ENCODE results near the gene ADM.

Gene ADM

DNA sequence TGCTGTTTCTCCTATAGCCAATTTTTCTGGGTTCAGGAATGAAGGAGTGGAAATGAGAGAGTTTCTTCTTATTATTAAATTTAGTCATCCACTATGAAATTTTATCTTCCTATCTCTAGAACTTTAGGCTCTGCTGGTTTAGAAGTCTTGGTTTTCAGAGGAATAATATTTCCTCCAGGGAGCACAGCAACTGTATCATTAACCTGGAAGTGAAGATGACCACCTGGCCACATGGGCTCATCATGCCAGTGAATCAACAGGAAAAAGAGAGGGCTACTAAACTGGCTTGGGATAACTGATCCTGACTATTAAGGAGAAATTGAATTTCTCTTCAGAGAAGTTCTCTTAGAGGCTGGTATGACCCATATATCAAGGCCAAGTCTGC is 44.4 kb downstream of the ADM start:
- Histone ChIP-seq H3K36me3 (ENCODE audit: insufficient read depth, insufficient read length, low read length) (no peaks in the 10 kb centered on the region), H3K27me3 (ENCODE audit: insufficient read depth, insufficient read length) (no peaks in the 10 kb centered on the region), H3K4me1 (ENCODE audit: insufficient read depth, insufficient read length) (no peaks in the 10 kb centered on the region), H3K9me3 (ENCODE audit: insufficient read depth, low read length) (0 out of 2 replicates have a peak, but pooled peaks cover 3% of the 10 kb centered on the region), H3K9ac (ENCODE audit: insufficient read length, low read depth) (no peak overlapping the region), H3K4me3 (ENCODE audit: insufficient read length, low read depth) (no peak overlapping the region)
- no peak for TF ChIP-seq SUZ12 (IDR thresholded peaks at IDR 0.05; ENCODE audit: extremely low read depth, insufficient read depth, insufficient read length)
- no peak for TF ChIP-seq YY1 (IDR thresholded peaks at IDR 0.05; ENCODE audit: insufficient read depth, insufficient read length)
- no peak for TF ChIP-seq ZNF274 (IDR thresholded peaks at IDR 0.05; ENCODE audit: low read depth, low read length)
- DNase-seq (ENCODE audit: low read depth, low spot score): no peak

DNA sequence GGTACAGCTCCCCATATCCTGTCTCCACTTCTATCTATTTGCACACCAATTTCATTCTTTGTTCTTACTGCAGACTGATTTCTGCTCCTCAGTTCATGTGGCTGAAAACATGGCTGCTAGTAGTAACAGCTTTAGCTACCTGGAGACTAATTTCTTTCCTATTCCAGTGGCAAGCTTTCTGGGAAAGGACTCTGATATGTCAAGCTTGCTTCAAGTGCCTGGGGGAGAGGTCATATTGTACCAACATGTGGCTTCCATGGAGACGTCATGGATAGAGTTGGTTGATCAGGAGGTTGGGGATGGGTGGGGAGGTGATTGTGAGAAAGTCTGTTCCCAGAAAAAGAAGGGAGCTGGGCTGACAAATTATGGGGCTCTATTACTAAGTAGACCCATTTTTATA is 44.9 kb downstream of the ADM start:
- Histone ChIP-seq H3K9ac (ENCODE audit: insufficient read length, low read depth) (no peak overlapping the region), H3K4me3 (ENCODE audit: insufficient read length, low read depth) (no peak overlapping the region), H3K27me3 (ENCODE audit: insufficient read depth, insufficient read length) (no peaks in the 10 kb centered on the region), H3K4me1 (ENCODE audit: insufficient read depth, insufficient read length) (no peaks in the 10 kb centered on the region), H3K9me3 (ENCODE audit: insufficient read depth, low read length) (0 out of 2 replicates have a peak, but pooled peaks cover 3% of the 10 kb centered on the region), H3K36me3 (ENCODE audit: insufficient read depth, insufficient read length, low read length) (no peaks in the 10 kb centered on the region)
- no peak for DNase-seq (ENCODE audit: low read depth, low spot score)
- no peak for TF ChIP-seq ZNF274 (IDR thresholded peaks at IDR 0.05; ENCODE audit: low read depth, low read length)
- no peak for TF ChIP-seq SUZ12 (IDR thresholded peaks at IDR 0.05; ENCODE audit: extremely low read depth, insufficient read depth, insufficient read length)
- TF ChIP-seq YY1 (IDR thresholded peaks at IDR 0.05; ENCODE audit: insufficient read depth, insufficient read length): no peak

DNA sequence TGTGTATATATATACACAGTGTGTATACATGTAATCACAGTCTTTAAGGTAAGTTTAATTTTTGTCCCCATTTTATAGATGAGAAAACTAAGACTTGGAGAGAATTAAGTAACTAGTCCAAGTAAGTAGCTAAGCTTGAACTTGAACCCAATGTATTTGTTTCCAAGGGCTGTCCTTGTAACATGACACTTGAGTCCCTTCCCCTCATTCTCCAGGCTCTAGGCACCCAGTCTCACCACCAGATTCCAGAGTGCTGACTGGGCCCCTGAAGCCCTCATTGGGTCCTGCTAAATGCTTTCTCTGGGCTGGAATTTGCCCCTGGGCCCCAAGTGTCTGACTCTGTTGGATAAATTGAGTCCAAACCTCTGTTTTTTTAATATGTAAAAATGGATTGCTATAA is 45.5 kb downstream of the ADM start:
- no peaks in the 10 kb centered on the region for H3K27me3 ChIP-seq (ENCODE audit: insufficient read depth, insufficient read length)
- DNase-seq (ENCODE audit: low read depth, low spot score): peak; percentile 80
- 0 out of 2 replicates have a peak, but pooled peaks cover 3% of the 10 kb centered on the region for H3K9me3 ChIP-seq (ENCODE audit: insufficient read depth, low read length)
- H3K9ac ChIP-seq (ENCODE audit: insufficient read length, low read depth): peak overlapping the region; percentile 56
- no peak overlapping the region for H3K4me3 ChIP-seq (ENCODE audit: insufficient read length, low read depth)
- TF ChIP-seq YY1 (IDR thresholded peaks at IDR 0.05; ENCODE audit: insufficient read depth, insufficient read length) (no peak), ZNF274 (IDR thresholded peaks at IDR 0.05; ENCODE audit: low read depth, low read length) (no peak), SUZ12 (IDR thresholded peaks at IDR 0.05; ENCODE audit: extremely low read depth, insufficient read depth, insufficient read length) (no peak)
- no peaks in the 10 kb centered on the region for H3K4me1 ChIP-seq (ENCODE audit: insufficient read depth, insufficient read length)
- H3K36me3 ChIP-seq (ENCODE audit: insufficient read depth, insufficient read length, low read length): no peaks in the 10 kb centered on the region

DNA sequence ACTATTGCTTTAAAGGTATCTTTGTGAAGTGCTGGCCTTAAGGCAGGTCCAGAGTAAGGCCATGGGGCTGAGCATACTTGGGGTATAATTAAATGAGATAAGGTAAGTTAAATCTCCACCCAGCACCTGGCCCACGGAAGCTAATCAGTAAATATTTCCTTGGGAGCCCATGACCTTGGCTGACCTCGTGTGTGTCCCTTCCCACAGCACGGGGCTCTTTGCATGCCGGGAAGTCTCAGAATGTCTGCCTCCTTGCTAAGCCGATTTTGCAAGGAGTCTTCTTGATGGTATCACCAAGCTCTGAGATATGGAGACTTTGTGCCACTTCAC is 46.5 kb downstream of the ADM start:
- TF ChIP-seq ZNF274 (IDR thresholded peaks at IDR 0.05; ENCODE audit: low read depth, low read length) (no peak), YY1 (IDR thresholded peaks at IDR 0.05; ENCODE audit: insufficient read depth, insufficient read length) (no peak), SUZ12 (IDR thresholded peaks at IDR 0.05; ENCODE audit: extremely low read depth, insufficient read depth, insufficient read length) (no peak)
- Histone ChIP-seq H3K4me1 (ENCODE audit: insufficient read depth, insufficient read length) (no peaks in the 10 kb centered on the region), H3K9ac (ENCODE audit: insufficient read length, low read depth) (peak overlapping the region; percentile 66), H3K4me3 (ENCODE audit: insufficient read length, low read depth) (no peak overlapping the region), H3K27me3 (ENCODE audit: insufficient read depth, insufficient read length) (no peaks in the 10 kb centered on the region), H3K36me3 (ENCODE audit: insufficient read depth, insufficient read length, low read length) (no peaks in the 10 kb centered on the region), H3K9me3 (ENCODE audit: insufficient read depth, low read length) (0 out of 2 replicates have a peak, but pooled peaks cover 3% of the 10 kb centered on the region)
- DNase-seq (ENCODE audit: low read depth, low spot score): no peak

DNA sequence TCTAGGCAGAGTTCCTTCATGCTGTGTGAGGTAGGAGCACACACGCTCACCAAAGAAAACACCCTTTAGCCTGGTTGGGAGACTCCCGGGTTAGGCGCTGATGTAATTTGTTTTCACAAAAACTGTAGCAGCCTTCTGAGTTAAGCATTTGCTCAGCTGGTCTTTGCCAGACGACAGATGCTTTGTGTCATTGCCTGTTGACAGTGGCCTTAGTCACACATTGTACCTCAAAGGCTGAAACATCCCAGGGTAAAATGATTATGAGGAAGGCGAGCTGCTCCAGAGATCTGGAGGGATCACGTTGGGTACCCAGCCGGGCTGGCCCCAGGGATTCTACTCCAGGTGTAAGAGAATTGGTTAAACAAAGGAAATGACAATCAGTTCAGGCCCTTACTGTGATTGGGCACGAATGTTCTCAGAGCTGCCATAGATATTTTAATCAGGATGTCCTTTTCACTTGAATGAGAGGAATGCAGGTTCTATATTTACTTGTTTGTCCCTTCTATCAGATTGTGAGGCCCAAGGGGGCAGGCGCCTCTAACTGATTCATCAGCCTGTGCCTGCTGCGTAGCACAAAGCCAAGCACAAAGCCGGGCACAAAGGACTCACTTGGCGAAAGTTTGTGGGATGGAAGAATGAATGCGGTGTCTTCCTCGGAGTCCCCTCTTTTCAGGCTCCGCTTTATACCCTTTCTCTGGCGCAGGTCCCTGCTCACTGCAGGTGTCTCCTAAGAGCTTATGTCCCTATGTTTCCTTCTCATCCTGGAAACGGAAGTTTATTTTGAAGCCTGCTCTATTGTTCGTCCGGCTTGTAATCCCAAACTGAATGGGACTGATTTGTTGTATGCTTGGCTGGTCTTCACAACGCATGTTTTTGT is 47.1 kb downstream of the ADM start:
- H3K9me3 ChIP-seq (ENCODE audit: insufficient read depth, low read length): 0 out of 2 replicates have a peak, but pooled peaks cover 3% of the 10 kb centered on the region
- no peak overlapping the region for H3K4me3 ChIP-seq (ENCODE audit: insufficient read length, low read depth)
- H3K36me3 ChIP-seq (ENCODE audit: insufficient read depth, insufficient read length, low read length): no peaks in the 10 kb centered on the region
- peak; percentile 94 for DNase-seq (ENCODE audit: low read depth, low spot score)
- TF ChIP-seq YY1 (IDR thresholded peaks at IDR 0.05; ENCODE audit: insufficient read depth, insufficient read length): no peak
- no peak for TF ChIP-seq SUZ12 (IDR thresholded peaks at IDR 0.05; ENCODE audit: extremely low read depth, insufficient read depth, insufficient read length)
- TF ChIP-seq ZNF274 (IDR thresholded peaks at IDR 0.05; ENCODE audit: low read depth, low read length): no peak
- no peaks in the 10 kb centered on the region for H3K27me3 ChIP-seq (ENCODE audit: insufficient read depth, insufficient read length)
- H3K4me1 ChIP-seq (ENCODE audit: insufficient read depth, insufficient read length): no peaks in the 10 kb centered on the region
- H3K9ac ChIP-seq (ENCODE audit: insufficient read length, low read depth): peak overlapping the region; percentile 66

DNA sequence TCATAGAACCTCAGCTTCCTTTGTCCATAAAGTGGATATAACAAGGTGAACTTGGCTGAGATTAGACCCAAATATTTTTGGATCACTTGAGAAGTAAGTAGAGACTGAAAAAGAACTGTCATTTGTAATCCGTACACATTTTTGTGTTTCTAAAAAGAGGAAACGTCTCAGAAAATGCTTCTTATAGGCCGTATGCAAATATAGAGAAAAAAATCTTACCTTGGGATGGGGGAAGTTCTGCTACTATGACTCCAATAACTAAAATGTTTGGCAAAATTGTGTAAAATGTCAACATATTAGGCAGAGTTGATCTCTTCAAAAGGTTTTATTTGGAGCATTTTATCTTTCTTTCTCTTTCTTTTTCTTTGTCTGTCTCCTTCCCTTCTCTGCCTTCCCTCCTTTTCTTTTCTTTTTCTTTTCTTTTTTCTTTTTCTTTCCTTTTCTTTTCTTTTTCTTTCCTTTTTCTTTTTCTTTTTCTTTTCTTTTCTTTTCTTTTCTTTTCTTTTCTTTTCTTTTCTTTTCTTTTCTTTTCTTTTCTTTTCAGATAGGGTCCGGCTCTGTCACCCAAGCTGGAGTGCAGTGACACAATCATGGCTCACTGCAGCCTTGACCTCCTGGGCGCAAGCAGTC is 48.2 kb downstream of the ADM start:
- Histone ChIP-seq H3K4me3 (ENCODE audit: insufficient read length, low read depth) (no peak overlapping the region), H3K4me1 (ENCODE audit: insufficient read depth, insufficient read length) (no peaks in the 10 kb centered on the region), H3K27me3 (ENCODE audit: insufficient read depth, insufficient read length) (no peaks in the 10 kb centered on the region), H3K9ac (ENCODE audit: insufficient read length, low read depth) (no peak overlapping the region), H3K36me3 (ENCODE audit: insufficient read depth, insufficient read length, low read length) (no peaks in the 10 kb centered on the region), H3K9me3 (ENCODE audit: insufficient read depth, low read length) (0 out of 2 replicates have a peak, but pooled peaks cover 3% of the 10 kb centered on the region)
- TF ChIP-seq ZNF274 (IDR thresholded peaks at IDR 0.05; ENCODE audit: low read depth, low read length) (no peak), YY1 (IDR thresholded peaks at IDR 0.05; ENCODE audit: insufficient read depth, insufficient read length) (no peak), SUZ12 (IDR thresholded peaks at IDR 0.05; ENCODE audit: extremely low read depth, insufficient read depth, insufficient read length) (no peak)
- DNase-seq (ENCODE audit: low read depth, low spot score): no peak

DNA sequence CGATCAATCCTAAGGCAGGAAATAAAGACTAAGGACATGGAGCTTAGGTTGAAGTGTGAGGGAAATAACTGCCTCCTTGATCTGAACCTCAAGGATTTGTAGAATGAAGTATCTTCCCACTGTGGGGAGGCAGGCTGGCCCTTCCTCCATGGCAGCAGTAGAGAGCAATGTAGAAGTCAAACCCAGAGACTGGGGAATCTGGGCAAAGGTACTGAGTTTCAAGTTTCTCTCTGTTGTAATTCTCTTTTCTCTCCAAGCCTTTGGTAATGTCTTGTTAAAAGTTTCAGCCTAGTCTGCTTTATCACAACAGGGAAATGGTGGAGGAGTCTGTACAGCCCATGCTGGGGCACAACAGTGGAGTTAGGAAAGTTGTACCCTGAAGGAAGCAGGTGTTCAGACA is 49.5 kb downstream of the ADM start:
- Histone ChIP-seq H3K9me3 (ENCODE audit: insufficient read depth, low read length) (no peaks in the 10 kb centered on the region), H3K4me1 (ENCODE audit: insufficient read depth, insufficient read length) (no peaks in the 10 kb centered on the region), H3K9ac (ENCODE audit: insufficient read length, low read depth) (no peak overlapping the region), H3K27me3 (ENCODE audit: insufficient read depth, insufficient read length) (no peaks in the 10 kb centered on the region), H3K4me3 (ENCODE audit: insufficient read length, low read depth) (no peak overlapping the region), H3K36me3 (ENCODE audit: insufficient read depth, insufficient read length, low read length) (no peaks in the 10 kb centered on the region)
- DNase-seq (ENCODE audit: low read depth, low spot score): no peak
- TF ChIP-seq ZNF274 (IDR thresholded peaks at IDR 0.05; ENCODE audit: low read depth, low read length): no peak
- TF ChIP-seq SUZ12 (IDR thresholded peaks at IDR 0.05; ENCODE audit: extremely low read depth, insufficient read depth, insufficient read length): no peak
- no peak for TF ChIP-seq YY1 (IDR thresholded peaks at IDR 0.05; ENCODE audit: insufficient read depth, insufficient read length)
